PFSK-1 (cell line): ENCODE results near the gene ST8SIA1.

Experiments used
- POLR2AphosphoS5 ChIP-seq: IDR thresholded peaks from 2 replicates; pipeline ENCODE4 v1.6.1; 2012; ENCODE audit warnings: low read depth, mild to moderate bottlenecking, control low read depth, low read length, moderate library complexity
- SIN3A ChIP-seq: IDR thresholded peaks from 2 replicates; pipeline ENCODE4 v1.6.1; 2012; ENCODE audit warnings: mild to moderate bottlenecking, low read length, moderate library complexity, borderline replicate concordance; ENCODE audit not compliant: insufficient read depth
- TAF1 ChIP-seq: IDR thresholded peaks from 2 replicates; pipeline ENCODE4 v1.6.1; 2012; ENCODE audit warnings: low read length, control low read depth, borderline replicate concordance; ENCODE audit not compliant: insufficient read depth
- TF ChIP-seq, protein P1 (sequence below), 2 experiments: IDR thresholded peaks; 2 replicates each; pipeline versions ENCODE4 v1.6.1 to v1.8.0; 2011 to 2012; ENCODE audit warnings: low read depth in 2 of 2, low read length in 2 of 2, control low read depth in 1 of 2, inconsistent platforms in 1 of 2, mild to moderate bottlenecking in 1 of 2, moderate library complexity in 1 of 2; ENCODE audit not compliant: insufficient read depth in 1 of 2

DNA sequence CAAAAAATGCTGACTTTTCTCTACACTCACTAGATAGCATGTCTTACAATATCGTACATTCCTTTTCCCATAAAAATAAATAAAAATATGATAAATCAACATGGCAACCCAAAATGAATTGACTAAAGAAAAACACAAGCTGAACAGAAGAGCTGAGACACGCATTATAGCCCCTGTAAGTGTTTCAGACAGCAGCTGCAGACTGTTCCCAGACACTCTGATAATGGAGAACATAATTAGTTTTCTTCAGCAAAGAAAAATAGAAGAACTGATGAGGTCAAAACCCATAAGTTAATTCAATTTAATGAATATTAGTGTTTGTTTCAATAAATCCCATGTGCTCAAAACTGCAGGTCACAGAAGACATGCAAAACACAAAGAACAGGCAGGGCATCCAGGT is 23.8 kb downstream of the ST8SIA1 start:
- no peak for TF ChIP-seq TAF1
- no peak for TF ChIP-seq SIN3A
- TF ChIP-seq, protein P1, sequence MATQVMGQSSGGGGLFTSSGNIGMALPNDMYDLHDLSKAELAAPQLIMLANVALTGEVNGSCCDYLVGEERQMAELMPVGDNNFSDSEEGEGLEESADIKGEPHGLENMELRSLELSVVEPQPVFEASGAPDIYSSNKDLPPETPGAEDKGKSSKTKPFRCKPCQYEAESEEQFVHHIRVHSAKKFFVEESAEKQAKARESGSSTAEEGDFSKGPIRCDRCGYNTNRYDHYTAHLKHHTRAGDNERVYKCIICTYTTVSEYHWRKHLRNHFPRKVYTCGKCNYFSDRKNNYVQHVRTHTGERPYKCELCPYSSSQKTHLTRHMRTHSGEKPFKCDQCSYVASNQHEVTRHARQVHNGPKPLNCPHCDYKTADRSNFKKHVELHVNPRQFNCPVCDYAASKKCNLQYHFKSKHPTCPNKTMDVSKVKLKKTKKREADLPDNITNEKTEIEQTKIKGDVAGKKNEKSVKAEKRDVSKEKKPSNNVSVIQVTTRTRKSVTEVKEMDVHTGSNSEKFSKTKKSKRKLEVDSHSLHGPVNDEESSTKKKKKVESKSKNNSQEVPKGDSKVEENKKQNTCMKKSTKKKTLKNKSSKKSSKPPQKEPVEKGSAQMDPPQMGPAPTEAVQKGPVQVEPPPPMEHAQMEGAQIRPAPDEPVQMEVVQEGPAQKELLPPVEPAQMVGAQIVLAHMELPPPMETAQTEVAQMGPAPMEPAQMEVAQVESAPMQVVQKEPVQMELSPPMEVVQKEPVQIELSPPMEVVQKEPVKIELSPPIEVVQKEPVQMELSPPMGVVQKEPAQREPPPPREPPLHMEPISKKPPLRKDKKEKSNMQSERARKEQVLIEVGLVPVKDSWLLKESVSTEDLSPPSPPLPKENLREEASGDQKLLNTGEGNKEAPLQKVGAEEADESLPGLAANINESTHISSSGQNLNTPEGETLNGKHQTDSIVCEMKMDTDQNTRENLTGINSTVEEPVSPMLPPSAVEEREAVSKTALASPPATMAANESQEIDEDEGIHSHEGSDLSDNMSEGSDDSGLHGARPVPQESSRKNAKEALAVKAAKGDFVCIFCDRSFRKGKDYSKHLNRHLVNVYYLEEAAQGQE (IDR thresholded peaks at IDR 0.05; ENCODE audit: insufficient read depth in 1 of 2, low read depth in 2 of 2, low read length in 2 of 2): no peak
- no peak for TF ChIP-seq POLR2AphosphoS5
